ENCODE measurements around the gene EFHC1.
"Not testable (repeated sequence)": the region's sequence is repeated elsewhere in the genome, so short reads cannot be mapped to it uniquely, and the experiment has no call there.

Gene EFHC1

DNA sequence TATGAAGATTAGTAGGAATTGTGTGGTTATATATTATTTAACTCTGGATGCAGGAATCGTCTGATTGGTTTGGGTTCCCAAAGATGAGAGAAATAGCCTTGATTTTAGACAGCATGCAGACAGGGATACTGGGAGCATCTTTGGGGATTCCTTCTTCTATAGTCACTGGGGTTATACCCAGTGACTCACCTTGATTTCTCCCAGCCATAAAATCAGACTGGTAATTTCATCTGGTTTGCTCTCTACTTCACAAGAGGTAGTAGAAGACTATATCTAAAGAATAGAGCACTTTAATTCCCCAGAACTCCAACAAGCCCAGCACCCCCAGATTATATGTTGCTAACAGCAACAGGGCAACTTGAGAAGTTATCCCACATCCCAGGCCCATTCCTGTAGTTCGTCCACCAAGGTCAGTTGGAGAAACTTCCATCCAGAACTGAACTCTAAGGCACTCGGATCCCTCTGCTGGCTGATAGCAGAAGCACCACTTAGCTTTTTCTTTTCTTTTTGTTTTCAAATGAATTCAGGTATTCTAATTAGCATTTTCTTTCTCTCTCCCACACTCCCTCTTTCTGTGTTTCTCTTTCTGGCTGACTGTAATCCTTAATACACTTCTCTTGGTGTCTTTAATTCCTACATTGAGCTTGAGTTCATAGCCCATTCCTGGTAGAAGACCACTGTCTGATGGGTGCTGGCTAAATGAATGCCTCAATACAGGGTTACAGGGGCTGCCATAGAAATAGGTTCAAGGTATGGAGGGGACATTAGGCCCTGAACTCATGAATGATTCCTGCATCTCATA, 20.4 kb upstream of the EFHC1 start:
- FAIRE-seq = peak; percentile 77

DNA sequence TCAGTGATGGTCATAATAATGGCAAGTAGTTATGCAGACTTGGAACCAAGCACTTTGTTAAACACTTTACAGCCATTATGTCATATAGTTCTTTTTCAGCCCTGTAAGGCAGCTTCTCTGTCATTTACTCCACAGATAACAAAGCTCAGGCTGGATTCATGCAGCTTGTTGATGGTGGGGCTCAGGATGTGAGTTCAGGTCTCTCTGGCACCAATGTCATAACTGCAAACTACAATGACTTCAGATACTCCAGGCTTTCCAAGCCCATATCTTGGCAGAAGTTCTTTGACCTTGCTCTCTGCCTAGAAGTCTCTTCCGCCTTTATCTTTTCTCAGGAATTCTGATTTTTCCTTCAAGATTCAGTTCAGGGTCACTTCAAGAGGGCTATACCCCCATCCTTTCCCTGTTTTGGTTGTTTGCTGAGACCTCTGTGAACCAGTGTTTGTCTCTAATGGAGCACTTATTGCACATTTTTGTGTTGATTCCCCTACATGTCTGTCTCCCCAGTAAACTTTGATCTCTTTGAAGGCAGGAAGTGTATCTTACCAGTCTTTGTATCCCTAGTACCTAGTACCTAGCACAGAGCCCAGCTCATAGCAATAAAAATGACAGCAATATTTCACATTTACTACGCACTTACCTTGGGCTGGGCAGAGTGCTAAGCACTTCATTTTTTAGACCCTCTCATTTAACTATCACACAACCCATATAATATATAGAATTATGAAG, 19.7 kb upstream of the EFHC1 start:
- FAIRE-seq = no peak

DNA sequence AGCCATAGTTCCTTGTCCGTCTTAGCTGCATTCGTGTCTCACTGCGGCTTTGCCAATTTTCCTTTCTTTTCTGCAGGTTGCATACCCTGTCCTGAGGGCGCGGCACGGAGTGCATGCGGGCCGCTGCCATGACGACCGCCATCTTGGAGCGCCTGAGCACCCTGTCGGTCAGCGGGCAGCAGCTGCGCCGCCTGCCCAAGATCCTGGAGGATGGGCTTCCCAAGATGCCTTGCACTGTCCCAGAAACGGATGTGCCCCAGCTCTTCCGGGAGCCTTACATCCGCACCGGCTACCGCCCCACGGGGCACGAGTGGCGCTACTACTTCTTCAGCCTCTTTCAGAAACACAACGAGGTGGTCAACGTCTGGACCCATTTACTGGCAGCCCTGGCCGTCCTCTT, 17.1 kb upstream of the EFHC1 start:
- FAIRE-seq = no peak

DNA sequence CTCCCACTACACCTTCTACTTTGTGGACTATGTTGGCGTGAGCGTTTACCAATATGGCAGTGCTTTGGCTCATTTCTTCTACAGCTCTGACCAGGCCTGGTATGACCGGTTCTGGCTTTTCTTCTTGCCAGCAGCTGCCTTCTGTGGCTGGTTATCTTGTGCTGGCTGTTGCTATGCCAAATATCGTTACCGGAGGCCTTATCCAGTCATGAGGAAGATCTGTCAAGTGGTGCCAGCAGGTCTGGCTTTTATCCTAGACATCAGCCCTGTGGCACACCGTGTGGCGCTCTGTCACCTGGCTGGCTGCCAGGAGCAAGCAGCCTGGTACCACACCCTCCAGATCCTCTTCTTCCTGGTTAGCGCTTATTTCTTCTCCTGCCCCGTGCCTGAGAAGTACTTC, 16.5 kb upstream of the EFHC1 start:
- no peak for FAIRE-seq

GRCh38 chr6:52405243-52405642, 14.9 kb upstream of the EFHC1 start:
- no peak for FAIRE-seq

DNA sequence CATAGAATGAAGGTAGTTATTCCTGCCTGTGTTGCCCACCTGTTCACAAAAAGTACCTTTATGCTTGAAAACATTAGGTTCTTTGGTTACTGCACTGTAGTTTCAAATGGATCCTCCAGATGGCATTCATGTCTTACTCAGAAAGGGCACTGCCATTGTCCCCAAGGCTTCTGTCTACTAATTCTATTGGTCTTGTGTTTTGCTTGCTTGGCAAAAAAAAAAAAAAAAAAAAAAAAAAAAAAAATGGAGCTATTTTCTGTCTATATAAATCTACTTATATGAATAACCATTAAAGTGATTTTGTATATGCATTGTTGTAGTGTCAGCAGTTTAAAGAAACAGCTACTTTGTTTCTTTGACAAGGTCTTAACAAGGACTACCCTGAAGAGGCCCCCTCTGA, 12.7 kb upstream of the EFHC1 start:
- peak; percentile 85 for FAIRE-seq

DNA sequence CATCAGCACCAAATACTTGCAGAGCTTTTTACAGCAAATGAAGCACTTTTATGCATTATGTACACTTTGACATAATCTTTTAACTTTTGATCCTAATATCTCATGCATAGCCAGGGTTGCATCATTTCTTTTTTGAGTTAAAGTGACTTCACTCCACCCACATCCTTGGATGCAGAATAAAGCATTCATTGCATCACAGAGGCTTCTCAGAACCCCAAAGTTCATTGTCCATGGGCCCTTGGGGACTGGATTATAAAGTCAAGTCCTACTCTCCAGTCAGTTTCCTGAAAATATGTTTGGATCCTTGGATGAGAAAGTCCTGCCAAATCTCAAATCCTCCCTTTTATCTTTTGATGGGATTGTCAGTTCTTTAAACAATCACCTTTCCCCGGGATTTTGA, 10.6 kb upstream of the EFHC1 start:
- no peak for FAIRE-seq

DNA sequence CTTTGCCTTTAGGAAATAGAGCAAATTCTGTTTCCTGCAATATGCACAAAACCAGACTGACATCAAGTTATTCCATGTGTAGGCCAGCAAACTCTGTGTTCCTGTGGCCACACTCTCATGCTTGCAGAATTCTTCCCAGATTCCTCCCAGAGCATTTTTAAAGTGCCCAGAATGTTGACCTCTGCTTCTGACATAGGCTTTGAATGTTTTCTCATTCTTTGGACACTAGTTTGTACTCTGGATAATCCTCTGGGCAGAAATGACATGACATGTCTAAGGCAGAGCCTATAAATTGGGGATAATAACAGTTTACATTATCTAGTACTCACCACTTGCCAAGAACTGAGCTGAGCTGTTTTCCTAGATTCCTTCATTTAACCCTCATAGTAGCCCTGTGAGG, 9.2 kb upstream of the EFHC1 start:
- FAIRE-seq = no peak

- FAIRE-seq = no peak
Observed at GRCh38 chr6:52411911-52412310, 8.2 kb upstream of the EFHC1 start.

DNA sequence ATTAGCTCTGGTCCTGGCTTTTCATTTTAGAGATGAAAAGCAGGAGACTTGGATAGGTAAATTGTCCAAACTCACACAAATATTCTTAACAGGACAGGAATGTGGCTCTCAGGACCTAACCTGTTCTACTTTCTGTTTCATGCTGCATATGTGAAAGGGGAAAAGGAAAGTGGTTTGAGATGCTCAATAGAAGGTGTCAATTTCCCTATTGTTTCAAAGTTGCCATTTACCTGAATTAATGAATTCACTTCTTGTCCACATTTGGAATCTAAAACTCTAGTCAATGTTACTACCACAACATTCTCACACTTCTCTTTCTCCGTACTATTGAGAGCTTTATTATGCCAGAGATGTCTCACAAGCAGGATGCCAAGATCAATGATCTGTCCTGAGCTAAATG, 4.8 kb upstream of the EFHC1 start:
- no peak for FAIRE-seq

DNA sequence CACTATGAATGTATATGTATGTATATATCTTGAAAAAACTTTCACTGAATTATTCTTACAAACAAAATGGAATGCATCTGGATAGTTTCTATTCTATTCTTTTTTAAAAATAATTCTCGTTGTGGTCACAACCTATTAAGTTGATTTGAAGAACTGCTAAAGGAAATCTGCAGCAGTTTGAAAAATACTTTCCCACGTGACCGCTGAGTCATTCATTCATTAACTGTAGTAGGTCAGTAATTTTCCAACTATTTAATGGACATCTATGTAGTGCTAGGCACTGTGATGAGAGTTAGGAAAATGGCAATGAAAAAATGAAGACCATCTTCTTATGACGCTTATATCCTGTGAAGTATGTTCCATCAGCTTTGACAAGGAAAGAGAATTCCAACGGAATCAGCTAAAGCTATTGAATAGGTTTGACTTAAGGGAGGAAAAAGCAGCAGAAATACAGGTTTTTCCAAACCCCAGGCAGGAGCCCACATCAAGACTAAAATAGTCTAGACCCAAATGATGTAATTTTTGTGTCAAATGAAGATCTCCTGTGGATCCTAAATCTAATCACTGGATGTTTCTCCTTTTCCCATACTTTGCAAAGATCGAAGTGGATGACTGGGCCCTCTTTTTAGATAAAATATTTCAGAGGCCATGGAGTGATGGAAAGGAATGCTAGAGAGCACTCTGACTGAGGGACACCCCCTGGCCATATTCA, 4.1 kb upstream of the EFHC1 start:
- FAIRE-seq = no peak

DNA sequence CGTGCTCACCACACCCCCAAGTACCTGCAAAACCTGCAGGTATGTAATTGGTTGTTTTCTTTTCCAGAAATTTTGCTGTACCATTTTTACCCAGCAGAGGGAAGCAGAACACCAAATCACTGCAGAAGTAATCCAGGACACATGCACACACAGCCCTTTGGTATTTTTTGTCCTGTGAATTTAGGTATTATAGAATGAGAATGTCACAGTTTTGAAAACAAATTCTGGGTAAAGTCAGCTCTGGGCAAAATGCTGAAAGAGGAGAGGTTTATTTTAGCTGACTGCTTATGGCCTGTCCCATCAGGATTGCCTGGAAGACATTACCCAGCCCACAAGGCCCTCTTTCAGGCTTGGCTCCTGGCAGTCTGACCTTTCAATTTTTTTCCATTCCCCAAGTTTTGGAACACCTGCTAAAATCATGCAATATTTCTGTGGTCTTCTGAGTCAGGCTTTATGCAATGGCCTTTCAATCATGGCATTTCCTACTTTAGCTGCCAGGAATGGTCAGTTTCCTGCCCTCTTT, 3.5 kb upstream of the EFHC1 start:
- FAIRE-seq = peak; percentile 68

- FAIRE-seq = no peak
Observed at GRCh38 chr6:52417675-52418111, 2.4 kb upstream of the EFHC1 start.

DNA sequence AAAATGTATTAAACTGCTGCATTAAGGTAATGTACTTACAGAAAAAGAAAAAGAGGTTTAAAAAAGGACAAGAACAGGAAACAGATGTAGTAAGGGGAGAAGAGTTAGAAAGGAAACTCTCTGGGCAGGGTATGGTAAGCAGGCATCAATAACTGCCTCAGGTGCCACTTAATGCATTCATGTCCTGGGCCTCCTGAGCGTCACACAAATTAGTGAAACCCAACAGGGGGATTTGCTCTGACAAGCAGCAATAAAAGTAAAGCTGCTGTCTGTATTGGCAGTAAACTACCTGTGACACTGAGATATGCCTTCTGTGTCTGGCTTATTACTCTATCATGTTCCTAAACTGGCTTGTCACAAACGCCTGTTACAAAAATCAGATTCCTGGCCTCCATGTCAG, 1.5 kb upstream of the EFHC1 start:
- FAIRE-seq = no peak

DNA sequence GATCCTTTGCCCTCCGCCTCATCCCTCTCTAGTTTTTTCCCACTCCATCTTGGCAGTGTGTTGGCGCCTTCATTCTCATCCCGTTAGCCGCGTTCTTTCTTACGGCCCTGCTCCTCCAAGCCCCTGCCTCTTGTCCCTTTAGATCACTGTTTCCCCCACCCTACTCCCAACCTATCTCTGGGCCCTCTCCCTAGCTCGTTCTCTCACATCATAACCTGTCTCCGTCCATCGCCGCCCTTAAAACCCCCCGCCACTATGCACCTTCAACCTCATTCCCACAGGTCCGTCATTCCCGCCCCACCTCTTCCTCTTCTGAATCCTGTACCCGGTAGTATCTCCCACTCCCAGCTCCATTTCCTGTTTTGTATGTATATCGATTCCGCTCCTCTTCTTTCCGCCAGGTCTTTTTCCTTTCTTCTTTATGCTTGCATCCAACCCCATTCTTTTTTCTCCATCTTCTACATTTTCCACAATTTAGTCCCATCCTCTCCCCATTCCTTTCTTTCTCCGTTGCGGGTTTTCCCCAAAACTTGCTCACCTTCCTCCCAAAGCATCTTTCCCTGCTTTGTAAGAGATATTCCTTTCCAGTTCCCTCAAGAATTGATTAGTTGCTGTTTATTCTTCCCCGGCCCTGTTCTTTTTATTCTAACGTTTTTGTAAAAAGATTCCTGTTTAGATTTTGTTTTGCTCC, 671 bp downstream of the EFHC1 start:
- no peak for FAIRE-seq

DNA sequence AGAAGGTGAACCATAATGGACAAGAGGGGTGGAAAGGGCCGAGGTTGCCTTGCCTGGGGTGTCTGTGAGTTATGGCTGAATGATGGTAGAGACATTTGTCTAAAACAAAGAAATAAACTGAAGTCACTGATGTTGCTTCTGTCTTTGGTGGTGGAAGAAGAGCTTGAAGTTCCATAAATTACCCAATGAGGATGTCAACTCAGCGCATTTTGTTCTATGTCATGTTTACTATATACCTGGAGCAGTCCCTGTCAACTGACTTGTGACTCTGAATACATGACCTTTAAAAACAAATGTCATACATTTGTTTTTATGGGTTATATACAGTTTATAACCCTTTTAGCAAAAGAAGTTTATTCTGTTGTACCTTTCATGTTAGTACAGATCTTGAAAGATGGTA, 2.0 kb downstream of the EFHC1 start:
- no peak for FAIRE-seq

DNA sequence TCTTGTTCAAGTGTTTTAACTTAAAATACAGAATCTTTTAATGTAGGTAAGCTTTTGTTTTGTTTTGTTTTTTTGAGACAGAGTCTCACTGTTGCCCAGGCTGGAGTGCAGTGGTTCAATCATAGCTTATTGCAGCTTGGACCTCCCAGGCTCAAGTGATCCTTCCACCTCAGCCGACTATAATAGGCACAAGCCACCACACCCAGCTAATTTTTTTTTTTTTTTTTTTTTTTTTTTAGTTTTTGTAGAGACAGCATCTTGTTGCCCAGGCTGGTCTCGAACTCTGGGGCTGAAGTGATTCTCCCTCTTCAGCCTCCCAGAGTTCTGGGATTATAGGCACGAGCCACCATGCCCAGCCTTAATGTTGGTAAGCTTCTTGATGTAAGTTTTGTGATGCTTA, 3.3 kb downstream of the EFHC1 start:
- FAIRE-seq = no peak

GRCh38 chr6:52423971-52424381, 3.8 kb downstream of the EFHC1 start:
- peak; percentile 40 for FAIRE-seq

DNA sequence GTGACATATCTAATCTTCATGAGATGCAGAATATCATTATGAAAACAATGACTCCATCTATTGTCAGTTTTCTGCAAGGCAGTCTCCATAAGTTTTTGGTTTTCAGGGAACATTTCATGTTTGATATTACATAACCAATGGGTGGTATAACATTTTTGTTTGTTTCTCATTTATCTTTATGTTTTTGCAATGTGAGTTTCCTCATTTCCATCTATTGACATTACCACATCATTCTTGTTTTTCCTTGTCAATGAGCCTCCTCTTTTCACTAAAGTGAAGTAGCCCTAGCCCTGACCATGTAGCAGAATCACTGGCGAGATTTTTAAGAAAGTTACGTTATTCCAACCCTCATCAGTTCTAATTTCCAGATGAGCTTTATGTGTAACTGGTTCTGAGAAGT, 4.4 kb downstream of the EFHC1 start:
- no peak for FAIRE-seq

GRCh38 chr6:52426667-52427066, 6.5 kb downstream of the EFHC1 start:
- FAIRE-seq = no peak

- FAIRE-seq = not testable (repeated sequence)
Observed at GRCh38 chr6:52433294-52433693, 13.2 kb downstream of the EFHC1 start.

DNA sequence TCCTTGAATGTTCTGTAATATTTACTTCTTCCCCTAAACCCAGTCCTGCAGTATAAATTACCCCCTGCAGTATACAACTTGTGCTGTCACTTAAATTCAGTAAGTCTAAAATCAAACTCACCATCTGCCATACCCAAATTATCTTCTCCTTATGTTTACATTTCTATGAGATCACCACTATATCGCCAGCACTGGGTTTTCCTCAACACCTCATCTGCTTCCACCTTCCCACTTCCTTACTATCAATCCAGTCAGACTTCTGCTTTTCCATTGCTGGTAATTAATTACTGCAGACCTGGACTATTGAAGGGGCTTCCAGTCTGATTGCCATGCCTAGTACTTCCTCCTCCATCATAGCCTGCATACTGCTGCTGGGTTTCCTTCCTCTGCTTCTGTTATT, 15.2 kb downstream of the EFHC1 start:
- FAIRE-seq = no peak

GRCh38 chr6:52438926-52439325, 18.8 kb downstream of the EFHC1 start:
- no peak for FAIRE-seq
